ENCODE measurements around the gene OR51E2. TPM values are rescaled to one million over a fixed set of nuclear protein-coding genes. Genes with fewer than 3 reads are reported as not detected.

The OR51E2 gene
- total RNA-seq, 4 donors from 2014 or later, result 0.10 to 0.30 TPM; not detected in 2

- TF ChIP-seq, protein P1, sequence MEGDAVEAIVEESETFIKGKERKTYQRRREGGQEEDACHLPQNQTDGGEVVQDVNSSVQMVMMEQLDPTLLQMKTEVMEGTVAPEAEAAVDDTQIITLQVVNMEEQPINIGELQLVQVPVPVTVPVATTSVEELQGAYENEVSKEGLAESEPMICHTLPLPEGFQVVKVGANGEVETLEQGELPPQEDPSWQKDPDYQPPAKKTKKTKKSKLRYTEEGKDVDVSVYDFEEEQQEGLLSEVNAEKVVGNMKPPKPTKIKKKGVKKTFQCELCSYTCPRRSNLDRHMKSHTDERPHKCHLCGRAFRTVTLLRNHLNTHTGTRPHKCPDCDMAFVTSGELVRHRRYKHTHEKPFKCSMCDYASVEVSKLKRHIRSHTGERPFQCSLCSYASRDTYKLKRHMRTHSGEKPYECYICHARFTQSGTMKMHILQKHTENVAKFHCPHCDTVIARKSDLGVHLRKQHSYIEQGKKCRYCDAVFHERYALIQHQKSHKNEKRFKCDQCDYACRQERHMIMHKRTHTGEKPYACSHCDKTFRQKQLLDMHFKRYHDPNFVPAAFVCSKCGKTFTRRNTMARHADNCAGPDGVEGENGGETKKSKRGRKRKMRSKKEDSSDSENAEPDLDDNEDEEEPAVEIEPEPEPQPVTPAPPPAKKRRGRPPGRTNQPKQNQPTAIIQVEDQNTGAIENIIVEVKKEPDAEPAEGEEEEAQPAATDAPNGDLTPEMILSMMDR (IDR thresholded peaks at IDR 0.05), result no peak
- no peak for TF ChIP-seq POLR2A (IDR thresholded peaks at IDR 0.05)
- H3K4me3 ChIP-seq (ENCODE audit: low read depth, poor library complexity, severe bottlenecking), result no peak overlapping the region
- WGBS, 2 donors, result 64% methylated on average over 3 of the region's 3 CpGs
- no peak for DNase-seq (ENCODE audit: low spot score in 2 of 2)
- intact Hi-C loops (cut with DNase I; ENCODE audit: low total_unique reads), result no loop called here
Measured at GRCh38 chr11:4684631-4685285, 12.9 kb downstream of the OR51E2 start.

- intact Hi-C loops (cut with DNase I; ENCODE audit: low total_unique reads), result no loop called here
- no peak overlapping the region for H3K4me3 ChIP-seq (ENCODE audit: low read depth, poor library complexity, severe bottlenecking)
- TF ChIP-seq, protein P1 (IDR thresholded peaks at IDR 0.05), result no peak
- TF ChIP-seq POLR2A (IDR thresholded peaks at IDR 0.05), result no peak
- 57 to 58% methylated on average over 2 of the region's 2 CpGs for WGBS, 2 donors
- no peak for DNase-seq (ENCODE audit: low spot score in 2 of 2)
Measured at GRCh38 chr11:4682623-4683419, 14.8 kb downstream of the OR51E2 start.

GRCh38 chr11:4680341-4680740, 17.3 kb downstream of the OR51E2 start:
- WGBS, 2 donors, result 38 to 44% methylated on average over 3 of the region's 3 CpGs
- no peak overlapping the region for H3K4me3 ChIP-seq (ENCODE audit: low read depth, poor library complexity, severe bottlenecking)
- intact Hi-C loops (cut with DNase I; ENCODE audit: low total_unique reads), result no loop called here
- no peak for TF ChIP-seq POLR2A (IDR thresholded peaks at IDR 0.05)
- TF ChIP-seq, protein P1 (IDR thresholded peaks at IDR 0.05), result no peak
- DNase-seq (ENCODE audit: low spot score in 2 of 2), result no peak

DNA sequence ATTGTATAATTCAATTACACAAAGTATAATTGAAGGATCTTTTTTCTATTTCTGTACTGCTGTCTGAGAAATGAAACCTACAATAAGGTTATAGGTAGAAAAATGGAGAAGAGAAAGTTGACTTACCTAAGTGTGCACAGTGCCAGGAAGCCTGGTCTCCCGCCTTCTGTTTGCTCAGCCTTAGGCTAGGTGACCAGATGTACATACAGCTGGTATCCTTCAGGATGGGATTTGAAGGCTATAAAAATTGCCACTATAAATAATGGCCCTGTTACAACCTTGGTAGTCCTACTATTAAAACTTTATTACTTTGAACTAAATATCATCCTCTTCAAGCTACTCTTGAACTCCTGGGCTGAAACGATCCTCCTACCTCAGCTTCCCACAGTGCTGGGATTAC, 19.7 kb downstream of the OR51E2 start:
- WGBS, 2 donors, result 70% methylated on average over 2 of the region's 2 CpGs
- no peak for TF ChIP-seq POLR2A (IDR thresholded peaks at IDR 0.05)
- TF ChIP-seq, protein P1 (IDR thresholded peaks at IDR 0.05), result no peak

DNA sequence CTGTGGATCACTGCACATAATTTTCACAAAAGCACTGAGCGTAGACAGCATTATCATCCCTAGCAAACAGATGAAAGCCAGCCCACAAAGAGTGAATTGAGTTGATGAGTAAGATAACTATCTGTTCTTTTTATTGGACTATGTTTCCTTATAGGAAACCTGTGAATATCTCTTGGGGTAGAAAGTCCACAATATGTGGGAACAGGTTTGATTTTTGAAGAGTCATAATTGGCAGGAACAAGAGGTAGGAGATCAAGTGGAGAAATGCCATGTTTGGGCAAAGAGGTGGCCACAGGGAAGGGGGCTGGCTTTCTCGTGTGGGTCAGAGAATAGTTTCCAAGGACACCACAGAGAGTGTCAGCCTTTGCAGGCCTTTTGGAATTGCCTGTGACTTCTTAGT, 23.9 kb downstream of the OR51E2 start:
- intact Hi-C loops (cut with DNase I; ENCODE audit: low total_unique reads), result no loop called here
- WGBS, 2 donors, result 65 to 71% methylated on average over 2 of the region's 2 CpGs
- DNase-seq (ENCODE audit: low spot score in 2 of 2), result no peak
- TF ChIP-seq POLR2A (IDR thresholded peaks at IDR 0.05), result no peak
- TF ChIP-seq, protein P1 (IDR thresholded peaks at IDR 0.05), result no peak
- no peak overlapping the region for H3K4me3 ChIP-seq (ENCODE audit: low read depth, poor library complexity, severe bottlenecking)

More for the DNA sequence above, 19.7 kb downstream of the OR51E2 start:
- DNase-seq (ENCODE audit: low spot score in 2 of 2), result no peak
- no peak overlapping the region for H3K4me3 ChIP-seq (ENCODE audit: low read depth, poor library complexity, severe bottlenecking)
- intact Hi-C loops (cut with DNase I; ENCODE audit: low total_unique reads), result no loop called here
